Neutrophil (primary cell): ENCODE data around the gene PIEZO2.

ENCODE experiments used
- H3K27ac ChIP-seq: fragments of 200-600 bp; sonication (generic); 2 replicates; pipeline ENCODE4 v1.5.1; 2016; ENCODE audit warnings: mild to moderate bottlenecking, moderate library complexity
- H3K27me3 ChIP-seq: fragments of 200-600 bp; sonication (generic); 2 replicates; pipeline ENCODE4 v1.6.0; 2016; ENCODE audit warnings: mild to moderate bottlenecking
- H3K36me3 ChIP-seq: fragments of 200-600 bp; sonication (generic); 2 replicates; pipeline ENCODE4 v1.5.1; 2017
- H3K4me1 ChIP-seq, 2 experiments: fragments of 200-600 bp in 1 of 2; sonication (generic) in 1 of 2; 1 replicate in 1 of 2; 2 replicates in 1 of 2; pipeline versions ENCODE4 v1.5.1 to v1.6.1; 2013 to 2016; ENCODE audit warnings: low read depth in 1 of 2, low read length in 1 of 2, mild to moderate bottlenecking in 1 of 2, moderate library complexity in 1 of 2; ENCODE audit not compliant: control insufficient read depth in 1 of 2, insufficient read depth in 1 of 2
- H3K4me3 ChIP-seq, 2 experiments: fragments of 200-600 bp in 1 of 2; sonication (generic) in 1 of 2; 1 replicate in 1 of 2; 2 replicates in 1 of 2; pipeline ENCODE4 v1.5.1; 2013 to 2016; ENCODE audit warnings: low read depth in 1 of 2, low read length in 1 of 2, mild to moderate bottlenecking in 1 of 2, moderate library complexity in 1 of 2
- H3K9me3 ChIP-seq: fragments of 200-600 bp; sonication (generic); 2 replicates; pipeline ENCODE4 v1.5.1; 2016
- TF ChIP-seq, protein P1 (sequence below): fragments of 200-600 bp; sonication (generic); IDR thresholded peaks from 2 replicates; pipeline ENCODE4 v1.5.1; 2016; ENCODE audit warnings: antibody characterized with exemption

PIEZO2 gene

DNA sequence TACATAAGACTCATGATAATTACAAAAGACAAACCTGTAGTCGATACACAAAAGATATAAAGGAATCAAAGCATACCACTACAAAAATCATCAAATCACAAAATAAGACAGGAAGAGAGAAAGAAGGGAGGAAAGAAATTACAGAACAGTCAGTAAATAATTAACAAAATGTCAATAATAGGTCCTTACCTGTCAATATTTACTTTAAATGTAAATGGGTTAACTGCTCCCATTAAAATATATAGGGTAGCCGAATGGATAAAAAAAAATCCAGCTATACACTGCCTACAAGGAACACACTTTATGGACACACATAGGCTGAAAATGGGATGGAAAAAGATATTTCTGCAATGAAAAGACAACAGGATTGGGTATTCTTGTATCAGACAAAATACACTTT is 163.7 kb downstream of the PIEZO2 start:
- Histone ChIP-seq H3K4me1 (no peaks in the 10 kb centered on the region), H3K9me3 (no peaks in the 10 kb centered on the region), H3K36me3 (no peaks in the 10 kb centered on the region), H3K27me3 (no peaks in the 10 kb centered on the region), H3K27ac (no peak overlapping the region), H3K4me3 (no peak overlapping the region)
- TF ChIP-seq, protein P1, sequence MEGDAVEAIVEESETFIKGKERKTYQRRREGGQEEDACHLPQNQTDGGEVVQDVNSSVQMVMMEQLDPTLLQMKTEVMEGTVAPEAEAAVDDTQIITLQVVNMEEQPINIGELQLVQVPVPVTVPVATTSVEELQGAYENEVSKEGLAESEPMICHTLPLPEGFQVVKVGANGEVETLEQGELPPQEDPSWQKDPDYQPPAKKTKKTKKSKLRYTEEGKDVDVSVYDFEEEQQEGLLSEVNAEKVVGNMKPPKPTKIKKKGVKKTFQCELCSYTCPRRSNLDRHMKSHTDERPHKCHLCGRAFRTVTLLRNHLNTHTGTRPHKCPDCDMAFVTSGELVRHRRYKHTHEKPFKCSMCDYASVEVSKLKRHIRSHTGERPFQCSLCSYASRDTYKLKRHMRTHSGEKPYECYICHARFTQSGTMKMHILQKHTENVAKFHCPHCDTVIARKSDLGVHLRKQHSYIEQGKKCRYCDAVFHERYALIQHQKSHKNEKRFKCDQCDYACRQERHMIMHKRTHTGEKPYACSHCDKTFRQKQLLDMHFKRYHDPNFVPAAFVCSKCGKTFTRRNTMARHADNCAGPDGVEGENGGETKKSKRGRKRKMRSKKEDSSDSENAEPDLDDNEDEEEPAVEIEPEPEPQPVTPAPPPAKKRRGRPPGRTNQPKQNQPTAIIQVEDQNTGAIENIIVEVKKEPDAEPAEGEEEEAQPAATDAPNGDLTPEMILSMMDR, result no peak

DNA sequence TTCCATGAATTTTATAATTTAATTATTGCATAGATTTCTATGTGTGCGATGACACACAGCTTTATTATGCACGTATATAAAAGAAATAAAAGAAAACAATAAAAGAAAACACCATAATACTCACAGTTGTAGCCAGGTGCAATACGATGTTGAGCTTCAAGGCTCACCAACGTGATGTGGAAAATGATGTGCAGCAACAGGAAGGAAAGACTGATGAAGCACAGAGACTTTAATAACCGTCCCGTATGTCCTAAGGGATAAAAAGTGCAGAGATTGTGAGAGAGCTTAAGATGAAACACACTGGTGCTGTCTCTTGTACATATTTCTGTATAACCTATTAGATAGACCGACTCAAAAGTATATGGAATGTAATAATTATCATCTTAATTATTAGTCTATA is 170.0 kb downstream of the PIEZO2 start:
- no peak overlapping the region for H3K4me3 ChIP-seq
- H3K4me1 ChIP-seq, result no peaks in the 10 kb centered on the region
- H3K9me3 ChIP-seq, result no peaks in the 10 kb centered on the region
- no peaks in the 10 kb centered on the region for H3K27me3 ChIP-seq
- H3K36me3 ChIP-seq, result no peaks in the 10 kb centered on the region
- no peak overlapping the region for H3K27ac ChIP-seq
- TF ChIP-seq, protein P1, result no peak

DNA sequence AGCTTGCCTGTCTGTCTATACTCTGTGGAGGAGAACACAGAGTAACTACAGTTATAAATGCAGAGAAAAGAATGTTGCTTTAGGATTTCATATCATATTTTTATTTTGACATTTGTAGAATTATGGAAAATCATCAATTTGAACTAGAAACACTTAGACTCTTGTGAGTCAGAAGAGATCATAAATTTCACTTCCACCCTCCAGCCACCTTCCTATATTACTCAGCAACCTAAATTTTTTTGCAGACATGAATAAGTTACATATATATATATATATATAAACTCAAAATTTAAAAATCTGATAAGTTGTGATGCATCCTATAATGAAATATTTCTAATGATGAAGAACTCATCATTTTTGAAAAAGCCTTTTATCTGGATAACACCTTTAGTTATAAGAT is 172.3 kb downstream of the PIEZO2 start:
- Histone ChIP-seq H3K36me3 (no peaks in the 10 kb centered on the region), H3K4me1 (no peaks in the 10 kb centered on the region), H3K9me3 (no peaks in the 10 kb centered on the region), H3K27me3 (no peaks in the 10 kb centered on the region), H3K27ac (no peak overlapping the region), H3K4me3 (no peak overlapping the region)
- TF ChIP-seq, protein P1, result no peak

DNA sequence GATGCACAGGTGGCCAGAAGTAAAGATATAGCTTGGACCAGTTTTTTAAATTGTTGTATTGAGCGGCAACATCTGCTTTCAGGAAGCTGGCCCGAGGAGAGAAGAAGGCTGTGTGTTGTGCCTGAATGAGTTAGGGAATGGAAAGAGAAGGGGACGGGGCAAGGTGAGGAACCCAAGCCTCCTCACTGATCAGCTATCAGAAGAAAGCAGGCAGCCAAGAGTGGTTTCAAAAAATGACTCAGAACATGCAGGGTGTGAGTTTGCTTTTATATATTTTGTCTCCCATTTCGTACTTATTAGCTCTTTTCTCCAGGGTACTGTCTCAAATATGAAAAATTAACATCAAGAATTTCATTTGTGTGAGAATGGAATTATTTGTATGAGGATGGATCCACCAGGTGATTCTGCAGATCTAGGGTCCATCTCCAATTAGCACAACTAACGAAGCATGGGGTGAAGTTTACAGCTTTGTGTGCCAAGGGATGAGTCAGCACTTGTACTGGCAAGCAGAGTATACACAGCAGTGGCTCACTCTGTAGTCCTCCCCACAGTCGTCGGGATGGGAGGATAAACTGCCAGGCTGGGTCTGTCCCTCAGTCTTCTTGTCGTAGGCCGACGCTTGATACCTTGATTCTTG is 175.7 kb downstream of the PIEZO2 start:
- H3K9me3 ChIP-seq, result no peaks in the 10 kb centered on the region
- TF ChIP-seq, protein P1, result no peak

DNA sequence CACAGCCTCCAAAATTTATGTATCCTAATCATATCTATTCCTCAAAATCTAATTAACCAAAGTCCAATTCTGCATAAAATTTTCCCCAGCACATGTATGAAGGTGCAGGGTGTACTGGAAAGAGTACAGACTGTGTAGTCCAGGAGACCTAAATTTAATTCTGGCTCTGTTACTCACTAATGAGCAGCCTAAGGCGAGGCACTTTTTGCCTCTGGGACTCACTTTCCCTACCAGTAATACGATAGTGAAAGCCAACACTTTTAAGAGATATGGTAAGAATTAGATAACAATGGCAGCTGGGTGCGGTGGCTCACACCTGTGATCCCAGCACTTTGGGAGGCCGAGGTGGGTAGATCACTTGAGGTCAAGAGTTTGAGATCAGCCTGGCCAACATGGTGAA is 177.7 kb downstream of the PIEZO2 start:
- TF ChIP-seq, protein P1, result no peak
- no peaks in the 10 kb centered on the region for H3K27me3 ChIP-seq
- H3K27ac ChIP-seq, result no peak overlapping the region
- H3K4me1 ChIP-seq, result no peaks in the 10 kb centered on the region
- H3K36me3 ChIP-seq, result no peaks in the 10 kb centered on the region
- H3K4me3 ChIP-seq, result no peak overlapping the region
- no peaks in the 10 kb centered on the region for H3K9me3 ChIP-seq

More for the DNA sequence above, 175.7 kb downstream of the PIEZO2 start:
- no peak overlapping the region for H3K4me3 ChIP-seq
- H3K27ac ChIP-seq, result no peak overlapping the region
- no peaks in the 10 kb centered on the region for H3K36me3 ChIP-seq
- H3K27me3 ChIP-seq, result no peaks in the 10 kb centered on the region
- H3K4me1 ChIP-seq, result no peaks in the 10 kb centered on the region
